ENCODE results near the gene CYP3A5. TPM values are rescaled to one million over a fixed set of nuclear protein-coding genes. Genes with fewer than 3 reads are reported as not detected.

CYP3A5 gene
- total and polyA plus RNA-seq, 2 of the 4 experiments (the other 2 are of a cell fraction): not detected

DNA sequence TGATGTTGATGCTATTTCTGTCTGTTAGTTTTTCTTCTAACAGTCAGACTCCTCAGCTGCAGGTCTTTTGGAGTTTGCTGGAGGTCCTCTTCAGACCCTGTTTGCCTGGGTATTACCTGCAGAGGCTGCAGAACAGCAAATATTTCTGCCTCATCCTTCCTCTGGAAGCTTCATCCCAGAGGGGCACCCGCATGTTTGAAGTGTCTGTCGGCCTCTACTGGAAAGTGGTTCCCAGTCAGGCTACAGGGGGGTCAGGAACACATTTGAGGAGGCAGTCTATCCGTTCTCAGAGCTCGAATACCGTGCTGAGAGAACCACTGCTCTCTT is 13.3 kb upstream of the CYP3A5 start:
- POLR2A ChIA-PET (ENCODE audit: unreplicated experiment): no interaction called here
- Histone ChIP-seq H3K18ac (ENCODE audit: low read depth, low read length) (no peak overlapping the region), H2AK5ac (ENCODE audit: low read depth, low read length) (no peak overlapping the region), H3K23ac (ENCODE audit: low read depth, low read length) (no peak overlapping the region), H4K91ac (ENCODE audit: insufficient read depth, low read depth, low read length) (no peak overlapping the region), H4K5ac (ENCODE audit: low read depth, low read length) (no peak overlapping the region), H3K4me1 (ENCODE audit: control insufficient read depth, insufficient read depth, low read length) (peaks cover 3% of the 10 kb centered on the region; the same call in 1 of the 2 replicates), H3K27me3 (ENCODE audit: control insufficient read depth, insufficient read depth, low read length) (no peaks in the 10 kb centered on the region; the same call in 1 of the 2 replicates), H2BK20ac (ENCODE audit: low read depth, low read length) (no peak overlapping the region), H3K9me3 (ENCODE audit: control insufficient read depth, insufficient read depth, low read length) (no peaks in the 10 kb centered on the region), H3K9me1 (ENCODE audit: insufficient read depth, low read length) (no peaks in the 10 kb centered on the region), H3K4me2 (ENCODE audit: low read depth, low read length) (no peak overlapping the region), H3K79me1 (ENCODE audit: low read depth in 1 of 2, low read length in 2 of 2) (no peaks in the 10 kb centered on the region), H3K4ac (ENCODE audit: low read depth, low read length) (no peak overlapping the region), H3K27ac (ENCODE audit: insufficient read depth, low read length) (no peak overlapping the region), H4K20me1 (ENCODE audit: insufficient read depth, low read length) (no peaks in the 10 kb centered on the region), H3K14ac (replicated peaks; ENCODE audit: low read depth, low read length) (no peak overlapping the region), H3K9ac (ENCODE audit: low read depth, low read length) (no peak overlapping the region), H2BK120ac (ENCODE audit: low read depth, low read length) (no peak overlapping the region), H2AFZ (replicated peaks; ENCODE audit: low read length, poor library complexity) (no peak overlapping the region), H4K8ac (ENCODE audit: low read depth in 2 of 2, low read length in 2 of 2) (no peak overlapping the region), H2BK15ac (ENCODE audit: low read depth, low read length) (no peak overlapping the region), H3K36me3 (ENCODE audit: control insufficient read depth, insufficient read depth, low read length) (no peaks in the 10 kb centered on the region), H3K4me3 (ENCODE audit: insufficient read depth, low read depth, low read length) (no peak overlapping the region), H3K56ac (ENCODE audit: extremely low read depth, insufficient read depth, low read length) (no peak overlapping the region), H2BK5ac (ENCODE audit: low read depth, low read length, poor library complexity, severe bottlenecking) (no peak overlapping the region), H2AK9ac (replicated peaks; ENCODE audit: low read depth, low read length, poor library complexity) (no peak overlapping the region)
- in situ Hi-C loops (cut with MboI; ENCODE audit: low sequenced_read_pairs): no loop called here
- ATAC-seq (ENCODE audit: low read depth) (no peak), DNase-seq (no peak)
- dilution Hi-C loops (cut with HindIII; ENCODE audit: low sequenced_read_pairs, unreplicated experiment): no loop called here
- CTCF ChIA-PET: no interaction called here
- no TSS peak for BruUV-seq (replicated peaks)
- WGBS, 2 experiments (ENCODE audit: extremely low coverage in 2 of 2, insufficient read length in 1 of 2): 24% methylated on average over 5 of the region's 5 CpGs; no CpG with 5 or more reads in 1 of the 2 experiments
- intact Hi-C loops (cut with micrococcal nuclease): no loop called here
- TF ChIP-seq MAFK (IDR thresholded peaks at IDR 0.05; ENCODE audit: low read depth, low read length) (no peak), RAD21 (IDR thresholded peaks at IDR 0.05; ENCODE audit: low read length) (no peak), RFX5 (IDR thresholded peaks at IDR 0.05; ENCODE audit: low read depth, low read length) (no peak), NFE2L2 (IDR thresholded peaks at IDR 0.05; ENCODE audit: low read depth, low read length) (no peak), CHD1 (IDR thresholded peaks at IDR 0.05; ENCODE audit: low read depth, low read length) (no peak), CEBPB (IDR thresholded peaks at IDR 0.05; ENCODE audit: low read depth, low read length) (no peak), FOS (IDR thresholded peaks at IDR 0.05; ENCODE audit: low read depth, low read length) (no peak), POLR2A (IDR thresholded peaks at IDR 0.05; ENCODE audit: low read depth, low read length) (no peak), BHLHE40 (IDR thresholded peaks at IDR 0.05; ENCODE audit: low read depth, low read length) (no peak), MXI1 (IDR thresholded peaks at IDR 0.05; ENCODE audit: borderline replicate concordance, low read depth, low read length) (no peak), RCOR1 (IDR thresholded peaks at IDR 0.05; ENCODE audit: insufficient replicate concordance, low read length) (no peak), SMC3 (IDR thresholded peaks at IDR 0.05; ENCODE audit: low read depth, low read length) (no peak), MAZ (IDR thresholded peaks at IDR 0.05; ENCODE audit: borderline replicate concordance, low read depth, low read length) (no peak)
- TF ChIP-seq, protein P1, sequence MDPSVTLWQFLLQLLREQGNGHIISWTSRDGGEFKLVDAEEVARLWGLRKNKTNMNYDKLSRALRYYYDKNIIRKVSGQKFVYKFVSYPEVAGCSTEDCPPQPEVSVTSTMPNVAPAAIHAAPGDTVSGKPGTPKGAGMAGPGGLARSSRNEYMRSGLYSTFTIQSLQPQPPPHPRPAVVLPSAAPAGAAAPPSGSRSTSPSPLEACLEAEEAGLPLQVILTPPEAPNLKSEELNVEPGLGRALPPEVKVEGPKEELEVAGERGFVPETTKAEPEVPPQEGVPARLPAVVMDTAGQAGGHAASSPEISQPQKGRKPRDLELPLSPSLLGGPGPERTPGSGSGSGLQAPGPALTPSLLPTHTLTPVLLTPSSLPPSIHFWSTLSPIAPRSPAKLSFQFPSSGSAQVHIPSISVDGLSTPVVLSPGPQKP (IDR thresholded peaks at IDR 0.05; ENCODE audit: borderline replicate concordance, low read depth, low read length): no peak
- TF ChIP-seq, protein P2, sequence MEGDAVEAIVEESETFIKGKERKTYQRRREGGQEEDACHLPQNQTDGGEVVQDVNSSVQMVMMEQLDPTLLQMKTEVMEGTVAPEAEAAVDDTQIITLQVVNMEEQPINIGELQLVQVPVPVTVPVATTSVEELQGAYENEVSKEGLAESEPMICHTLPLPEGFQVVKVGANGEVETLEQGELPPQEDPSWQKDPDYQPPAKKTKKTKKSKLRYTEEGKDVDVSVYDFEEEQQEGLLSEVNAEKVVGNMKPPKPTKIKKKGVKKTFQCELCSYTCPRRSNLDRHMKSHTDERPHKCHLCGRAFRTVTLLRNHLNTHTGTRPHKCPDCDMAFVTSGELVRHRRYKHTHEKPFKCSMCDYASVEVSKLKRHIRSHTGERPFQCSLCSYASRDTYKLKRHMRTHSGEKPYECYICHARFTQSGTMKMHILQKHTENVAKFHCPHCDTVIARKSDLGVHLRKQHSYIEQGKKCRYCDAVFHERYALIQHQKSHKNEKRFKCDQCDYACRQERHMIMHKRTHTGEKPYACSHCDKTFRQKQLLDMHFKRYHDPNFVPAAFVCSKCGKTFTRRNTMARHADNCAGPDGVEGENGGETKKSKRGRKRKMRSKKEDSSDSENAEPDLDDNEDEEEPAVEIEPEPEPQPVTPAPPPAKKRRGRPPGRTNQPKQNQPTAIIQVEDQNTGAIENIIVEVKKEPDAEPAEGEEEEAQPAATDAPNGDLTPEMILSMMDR (conservative IDR thresholded peaks at IDR 0.05; ENCODE audit: low read depth, low read length): no peak
- TF ChIP-seq, protein P3, sequence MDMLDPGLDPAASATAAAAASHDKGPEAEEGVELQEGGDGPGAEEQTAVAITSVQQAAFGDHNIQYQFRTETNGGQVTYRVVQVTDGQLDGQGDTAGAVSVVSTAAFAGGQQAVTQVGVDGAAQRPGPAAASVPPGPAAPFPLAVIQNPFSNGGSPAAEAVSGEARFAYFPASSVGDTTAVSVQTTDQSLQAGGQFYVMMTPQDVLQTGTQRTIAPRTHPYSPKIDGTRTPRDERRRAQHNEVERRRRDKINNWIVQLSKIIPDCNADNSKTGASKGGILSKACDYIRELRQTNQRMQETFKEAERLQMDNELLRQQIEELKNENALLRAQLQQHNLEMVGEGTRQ (IDR thresholded peaks at IDR 0.05; ENCODE audit: low read depth, low read length): no peak

Data from IMR-90 (cell line).